ENCODE measurements around the gene VTI1A.

The VTI1A gene

GRCh38 chr10:112791447-112791846 is 344.4 kb downstream of the VTI1A start:
- DNase-seq, result no peak

- DNase-seq, result peak; percentile 22
Measured at GRCh38 chr10:112792487-112793201, 345.6 kb downstream of the VTI1A start.

GRCh38 chr10:112793202-112793921 is 346.3 kb downstream of the VTI1A start:
- no peak for DNase-seq

GRCh38 chr10:112794201-112794600 is 347.2 kb downstream of the VTI1A start:
- no peak for DNase-seq

- no peak for DNase-seq
Measured at GRCh38 chr10:112795067-112795466, 348.1 kb downstream of the VTI1A start.

GRCh38 chr10:112797197-112797596 is 350.2 kb downstream of the VTI1A start:
- no peak for DNase-seq

- DNase-seq, result no peak
Measured at GRCh38 chr10:112797855-112798254, 350.8 kb downstream of the VTI1A start.

- no peak for DNase-seq
Measured at GRCh38 chr10:112799038-112799437, 352.0 kb downstream of the VTI1A start.

GRCh38 chr10:112799726-112800510 is 352.9 kb downstream of the VTI1A start:
- no peak for DNase-seq

- no peak for DNase-seq
Measured at GRCh38 chr10:112801004-112801403, 354.0 kb downstream of the VTI1A start.

- DNase-seq, result no peak
Measured at GRCh38 chr10:112801748-112802147, 354.7 kb downstream of the VTI1A start.

- no peak for DNase-seq
Measured at GRCh38 chr10:112802411-112803022, 355.5 kb downstream of the VTI1A start.

GRCh38 chr10:112803961-112804401 is 357.0 kb downstream of the VTI1A start:
- peak; percentile 54 for DNase-seq

- DNase-seq, result no peak
Measured at GRCh38 chr10:112805254-112805590, 358.2 kb downstream of the VTI1A start.

GRCh38 chr10:112805701-112806100 is 358.7 kb downstream of the VTI1A start:
- DNase-seq, result no peak

GRCh38 chr10:112807013-112807412 is 360.0 kb downstream of the VTI1A start:
- DNase-seq, result no peak

- no peak for DNase-seq
Measured at GRCh38 chr10:112809736-112810135, 362.7 kb downstream of the VTI1A start.

GRCh38 chr10:112810711-112811151 is 363.7 kb downstream of the VTI1A start:
- DNase-seq, result no peak

GRCh38 chr10:112811741-112812551 is 364.9 kb downstream of the VTI1A start:
- no peak for DNase-seq

- no peak for DNase-seq
Measured at GRCh38 chr10:112812586-112812985, 365.6 kb downstream of the VTI1A start.

- DNase-seq, result no peak
Measured at GRCh38 chr10:112813866-112814591, 367.0 kb downstream of the VTI1A start.

Data from NCI-H1105 (cell line).